ENCODE results near the gene CTR9. TPM values are rescaled to one million over a fixed set of nuclear protein-coding genes. Genes with fewer than 3 reads are reported as not detected.

Gene CTR9
- total and polyA plus RNA-seq, 4 donors: 12.5 to 33.4 (median 19.7) TPM

- Histone ChIP-seq H3K27ac (ENCODE audit: low read depth in 1 of 2, low read length in 2 of 2) (no peak overlapping the region), H3K27me3 (ENCODE audit: control insufficient read depth in 4 of 4, insufficient read depth in 4 of 4, low read length in 3 of 4) (no peaks in the 10 kb centered on the region), H3K4me3 (ENCODE audit: low read depth in 1 of 3, low read length in 3 of 3) (peak overlapping the region in 1 of 3 donors; percentile 37), H3K36me3 (ENCODE audit: control insufficient read depth in 4 of 4, insufficient read depth in 3 of 4, low read depth in 1 of 4, low read length in 3 of 4) (no peaks in the 10 kb centered on the region), H3K4me1 (ENCODE audit: control insufficient read depth in 4 of 4, insufficient read depth in 4 of 4, low read length in 3 of 4) (peaks cover 0 to 5% (median 3%) of the 10 kb centered on the region in 4 donors), H3K9me3 (ENCODE audit: control insufficient read depth in 4 of 4, low read length in 3 of 4) (peaks cover 0 to 4% (median 0%) of the 10 kb centered on the region in 4 donors), H3K9ac (ENCODE audit: low read depth in 1 of 2, low read length in 2 of 2) (peak overlapping the region in 1 of 2 donors; percentile 64)
- 13% methylated on average over 21 of the region's 21 CpGs for WGBS
- peak; percentile 92 for DNase-seq (ENCODE audit: low spot score)
- TF ChIP-seq HNF4A (conservative IDR thresholded peaks at IDR 0.05): peak in 1 of 2 donors; percentile 45
- TF ChIP-seq GABPA (IDR thresholded peaks at IDR 0.05 in 1 of 2, conservative IDR thresholded peaks at IDR 0.05 in 1 of 2): no peak
- TF ChIP-seq ATF3 (IDR thresholded peaks at IDR 0.05): no peak
- peak; percentile 97 for TF ChIP-seq CTCF (IDR thresholded peaks at IDR 0.05; ENCODE audit: low read depth, low read length, missing input control)
- TF ChIP-seq FOXA2 (IDR thresholded peaks at IDR 0.05): peak; percentile 22
- TF ChIP-seq ZBTB33 (IDR thresholded peaks at IDR 0.05): no peak
- peak; percentile 32 for TF ChIP-seq YY1 (IDR thresholded peaks at IDR 0.05)
- TF ChIP-seq FOXA1 (IDR thresholded peaks at IDR 0.05): peak; percentile 17
- no peak for TF ChIP-seq TAF1 (conservative IDR thresholded peaks at IDR 0.05)
- peak; percentile 4 to 34 for TF ChIP-seq JUND (IDR thresholded peaks at IDR 0.05)
- peak; percentile 36 for TF ChIP-seq MAX (IDR thresholded peaks at IDR 0.05)
- peak; percentile 62 for TF ChIP-seq NR2F2 (IDR thresholded peaks at IDR 0.05)
- peak in 1 of 2 donors; percentile 47 for TF ChIP-seq EGR1 (IDR thresholded peaks at IDR 0.05; ENCODE audit: low read depth in 2 of 2)
- TF ChIP-seq RXRA (IDR thresholded peaks at IDR 0.05): peak; percentile 25 to 78
- no peak for TF ChIP-seq REST (IDR thresholded peaks at IDR 0.05)
- TF ChIP-seq RAD21 (IDR thresholded peaks at IDR 0.05): peak; percentile 99 to 100
- TF ChIP-seq HNF4G (IDR thresholded peaks at IDR 0.05): no peak
- TF ChIP-seq SP1 (IDR thresholded peaks at IDR 0.05): peak; percentile 53
These were observed 15.3 kb upstream of the CTR9 start for GRCh38 chr11:10735481-10736475.

Data from liver (tissue), 9 donors.